Activated naive CD8-positive, alpha-beta T cell (primary cell): ENCODE measurements around the gene IMP3.
A peak's percentile ranks its signal among the peaks of the same experiment; 100 is the strongest.

Source experiments
- H3K27ac Mint-ChIP-seq: one replicate; pipeline ENCODE4 v1.8.0; 2021; ENCODE audit warnings: mixed read lengths
- H3K27me3 Mint-ChIP-seq: one replicate; pipeline ENCODE4 v1.8.0; 2021; ENCODE audit warnings: mixed read lengths
- H3K36me3 Mint-ChIP-seq: one replicate; pipeline ENCODE4 v1.8.0; 2021; ENCODE audit warnings: mixed read lengths
- H3K4me1 Mint-ChIP-seq: one replicate; pipeline ENCODE4 v1.8.0; 2021; ENCODE audit warnings: low read depth, mixed read lengths
- H3K4me3 Mint-ChIP-seq: one replicate; pipeline ENCODE4 v1.8.0; 2021; ENCODE audit warnings: mild to moderate bottlenecking, mixed read lengths
- H3K9me3 Mint-ChIP-seq: one replicate; pipeline ENCODE4 v1.8.0; 2021; ENCODE audit warnings: low read depth, mixed read lengths

IMP3 gene

GRCh38 chr15:75661100-75661755, 21.2 kb upstream of the IMP3 start:
- Mint-ChIP-seq H3K36me3 (no peaks in the 10 kb centered on the region), H3K4me3 (no peak overlapping the region), H3K27ac (no peak overlapping the region), H3K9me3 (no peaks in the 10 kb centered on the region), H3K4me1 (no peaks in the 10 kb centered on the region), H3K27me3 (no peaks in the 10 kb centered on the region)

- no peaks in the 10 kb centered on the region for H3K9me3 Mint-ChIP-seq
Observed at GRCh38 chr15:75659928-75660645, 20.1 kb upstream of the IMP3 start.

GRCh38 chr15:75659141-75659771, 19.2 kb upstream of the IMP3 start:
- no peak overlapping the region for H3K4me3 Mint-ChIP-seq

More at GRCh38 chr15:75659928-75660645, 20.1 kb upstream of the IMP3 start:
- Mint-ChIP-seq H3K4me1 (no peaks in the 10 kb centered on the region), H3K4me3 (no peak overlapping the region), H3K27me3 (no peaks in the 10 kb centered on the region), H3K36me3 (no peaks in the 10 kb centered on the region), H3K27ac (no peak overlapping the region)

GRCh38 chr15:75656813-75657212, 16.8 kb upstream of the IMP3 start:
- Mint-ChIP-seq H3K36me3 (no peaks in the 10 kb centered on the region), H3K27ac (no peak overlapping the region), H3K4me3 (no peak overlapping the region)

More at GRCh38 chr15:75659141-75659771, 19.2 kb upstream of the IMP3 start:
- Mint-ChIP-seq H3K9me3 (no peaks in the 10 kb centered on the region), H3K27ac (no peak overlapping the region), H3K4me1 (no peaks in the 10 kb centered on the region), H3K36me3 (no peaks in the 10 kb centered on the region), H3K27me3 (no peaks in the 10 kb centered on the region)

GRCh38 chr15:75656331-75656730, 16.3 kb upstream of the IMP3 start:
- H3K4me3 Mint-ChIP-seq, result no peak overlapping the region
- no peaks in the 10 kb centered on the region for H3K36me3 Mint-ChIP-seq
- no peaks in the 10 kb centered on the region for H3K27me3 Mint-ChIP-seq
- peaks cover 9% of the 10 kb centered on the region for H3K4me1 Mint-ChIP-seq
- no peak overlapping the region for H3K27ac Mint-ChIP-seq
- no peaks in the 10 kb centered on the region for H3K9me3 Mint-ChIP-seq

More at GRCh38 chr15:75656813-75657212, 16.8 kb upstream of the IMP3 start:
- Mint-ChIP-seq H3K27me3 (no peaks in the 10 kb centered on the region), H3K4me1 (peaks cover 5% of the 10 kb centered on the region), H3K9me3 (no peaks in the 10 kb centered on the region)

- Mint-ChIP-seq H3K4me3 (no peak overlapping the region), H3K4me1 (peaks cover 13% of the 10 kb centered on the region), H3K27ac (no peak overlapping the region), H3K27me3 (no peaks in the 10 kb centered on the region), H3K9me3 (no peaks in the 10 kb centered on the region), H3K36me3 (no peaks in the 10 kb centered on the region)
Observed at GRCh38 chr15:75655931-75656330, 15.9 kb upstream of the IMP3 start.

GRCh38 chr15:75654201-75654907, 14.3 kb upstream of the IMP3 start:
- no peaks in the 10 kb centered on the region for H3K9me3 Mint-ChIP-seq
- H3K27me3 Mint-ChIP-seq, result no peaks in the 10 kb centered on the region
- H3K4me1 Mint-ChIP-seq, result peaks cover 15% of the 10 kb centered on the region
- no peak overlapping the region for H3K27ac Mint-ChIP-seq
- H3K4me3 Mint-ChIP-seq, result no peak overlapping the region
- no peaks in the 10 kb centered on the region for H3K36me3 Mint-ChIP-seq

GRCh38 chr15:75653347-75653913, 13.4 kb upstream of the IMP3 start:
- no peak overlapping the region for H3K4me3 Mint-ChIP-seq
- H3K9me3 Mint-ChIP-seq, result no peaks in the 10 kb centered on the region
- no peaks in the 10 kb centered on the region for H3K36me3 Mint-ChIP-seq
- H3K27ac Mint-ChIP-seq, result no peak overlapping the region
- H3K4me1 Mint-ChIP-seq, result peaks cover 15% of the 10 kb centered on the region
- H3K27me3 Mint-ChIP-seq, result no peaks in the 10 kb centered on the region

- H3K4me3 Mint-ChIP-seq, result peak overlapping the region; percentile 15
- no peaks in the 10 kb centered on the region for H3K36me3 Mint-ChIP-seq
- no peaks in the 10 kb centered on the region for H3K9me3 Mint-ChIP-seq
- no peak overlapping the region for H3K27ac Mint-ChIP-seq
- peaks cover 17% of the 10 kb centered on the region for H3K4me1 Mint-ChIP-seq
- H3K27me3 Mint-ChIP-seq, result no peaks in the 10 kb centered on the region
Observed at GRCh38 chr15:75651810-75652543, 12.0 kb upstream of the IMP3 start.

GRCh38 chr15:75650908-75651809, 11.1 kb upstream of the IMP3 start:
- H3K27ac Mint-ChIP-seq, result no peak overlapping the region
- H3K36me3 Mint-ChIP-seq, result no peaks in the 10 kb centered on the region
- H3K9me3 Mint-ChIP-seq, result no peaks in the 10 kb centered on the region
- H3K4me3 Mint-ChIP-seq, result no peak overlapping the region
- peaks cover 24% of the 10 kb centered on the region for H3K4me1 Mint-ChIP-seq
- H3K27me3 Mint-ChIP-seq, result no peaks in the 10 kb centered on the region

GRCh38 chr15:75649848-75650247, 9.8 kb upstream of the IMP3 start:
- no peaks in the 10 kb centered on the region for H3K27me3 Mint-ChIP-seq
- H3K27ac Mint-ChIP-seq, result no peak overlapping the region
- H3K4me3 Mint-ChIP-seq, result peak overlapping the region; percentile 43
- H3K9me3 Mint-ChIP-seq, result no peaks in the 10 kb centered on the region
- peaks cover 27% of the 10 kb centered on the region for H3K4me1 Mint-ChIP-seq
- H3K36me3 Mint-ChIP-seq, result no peaks in the 10 kb centered on the region

- Mint-ChIP-seq H3K27ac (no peak overlapping the region), H3K4me1 (peaks cover 27% of the 10 kb centered on the region), H3K27me3 (no peaks in the 10 kb centered on the region), H3K9me3 (no peaks in the 10 kb centered on the region), H3K4me3 (peak overlapping the region; percentile 64), H3K36me3 (no peaks in the 10 kb centered on the region)
Observed at GRCh38 chr15:75649045-75649761, 9.2 kb upstream of the IMP3 start.
